Measurements from ENCODE around the gene KRTAP10-1. TPM values are rescaled to one million over a fixed set of nuclear protein-coding genes. Genes with fewer than 3 reads are reported as not detected.

The KRTAP10-1 gene
- total and polyA plus RNA-seq, 9 of the 15 experiments (the other 6 are each of a cell fraction or from before 2014, with no cell fraction given): not detected

GRCh38 chr21:44568667-44569556 is 28.9 kb upstream of the KRTAP10-1 start (continued):
- TF ChIP-seq SETDB1 (IDR thresholded peaks at IDR 0.05; ENCODE audit: low read length): no peak
- TF ChIP-seq ZNF780A (CRISPR knock-in tag; IDR thresholded peaks at IDR 0.05): no peak
- TF ChIP-seq SIN3A (IDR thresholded peaks at IDR 0.05; ENCODE audit: borderline replicate concordance in 2 of 2, control insufficient read depth in 1 of 2, low read depth in 2 of 2, low read length in 2 of 2): no peak

GRCh38 chr21:44568261-44568660 is 28.3 kb upstream of the KRTAP10-1 start:
- no peak overlapping the region; a peak in 1 of 4 replicates for H3K9ac ChIP-seq (ENCODE audit: insufficient read depth in 1 of 2, low read depth in 2 of 2, low read length in 2 of 2)
- no TSS peak for BruUV-seq (replicated peaks)
- CTCF ChIA-PET (ENCODE audit: low intra/inter-chr PET ratio): no interaction called here
- DNase-seq (ENCODE audit: extremely low read depth in 1 of 4, low spot score in 3 of 4) (no peak), ATAC-seq (no peak), FAIRE-seq (no peak)
- in situ Hi-C loops (cut with MboI) (no loop called here), intact Hi-C loops (cut with micrococcal nuclease) (no loop called here)
- no peak overlapping the region for H3K4me3 ChIP-seq
- POLR2A ChIA-PET: interaction anchor here (0.6 kb wide), 1 partner anchor 41 kb away, joined by 3 read pairs; no protein-coding TSS in a partner anchor
- peaks cover 19 to 30% of the 10 kb centered on the region in 2 experiments; a peak in 3 of 5 replicates for H3K27me3 ChIP-seq (ENCODE audit: control insufficient read depth in 2 of 2, insufficient read depth in 2 of 2, low read length in 2 of 2)
- H3K79me2 ChIP-seq (ENCODE audit: control insufficient read depth, insufficient read depth, low read length): no peaks in the 10 kb centered on the region
- no peak overlapping the region for H2AFZ ChIP-seq (ENCODE audit: low read depth, low read length)
- no peaks in the 10 kb centered on the region for H3K36me3 ChIP-seq (ENCODE audit: control insufficient read depth, insufficient read depth, low read length)
- H3K4me1 ChIP-seq (replicated peaks in 1 of 2; ENCODE audit: control insufficient read depth in 2 of 2, insufficient read depth in 2 of 2, low read length in 2 of 2): peaks cover 0 to 20% of the 10 kb centered on the region in 2 experiments; a peak in 1 of 5 replicates
- H4K20me1 ChIP-seq (replicated peaks; ENCODE audit: control insufficient read depth, insufficient read depth, low read length): no peaks in the 10 kb centered on the region
- WGBS (ENCODE audit: insufficient coverage, low coverage, missing lambda C conversion rate): 0% methylated on average over 12 of the region's 12 CpGs
- no peak overlapping the region for H3K4me2 ChIP-seq (ENCODE audit: insufficient read depth, low read length)
- no peaks in the 10 kb centered on the region for H3K9me1 ChIP-seq (ENCODE audit: control insufficient read depth, insufficient read depth, low read length)
- no peak overlapping the region for H3K27ac ChIP-seq (ENCODE audit: extremely low read depth, low read depth, low read length)
- H3K9me3 ChIP-seq (replicated peaks; ENCODE audit: control insufficient read depth, insufficient read depth, low read depth, low read length): no peaks in the 10 kb centered on the region
- TF ChIP-seq BCLAF1 (IDR thresholded peaks at IDR 0.05; ENCODE audit: borderline replicate concordance in 1 of 2, control insufficient read depth in 1 of 2, low read depth in 2 of 2, low read length in 1 of 2) (no peak), THAP12 (CRISPR knock-in tag; IDR thresholded peaks at IDR 0.05) (no peak), SUPT5H (IDR thresholded peaks at IDR 0.05) (no peak), ZBTB12 (CRISPR knock-in tag; IDR thresholded peaks at IDR 0.05) (no peak), TEAD1 (CRISPR knock-in tag; IDR thresholded peaks at IDR 0.05) (no peak), ZNF830 (CRISPR knock-in tag; IDR thresholded peaks at IDR 0.05) (no peak), ZNF263 (CRISPR knock-in tag; IDR thresholded peaks at IDR 0.05; ENCODE audit: borderline replicate concordance) (no peak), ARHGAP35 (IDR thresholded peaks at IDR 0.05; ENCODE audit: partially characterized antibody) (no peak), PCBP1 (IDR thresholded peaks at IDR 0.05; ENCODE audit: low read depth, low read length, poor library complexity, severe bottlenecking) (no peak), ILF3 (IDR thresholded peaks at IDR 0.05; ENCODE audit: borderline replicate concordance) (no peak)

Data from K562 (cell line).